ENCODE data around the gene ABCA3.

- no peak for TF ChIP-seq CTCF (IDR thresholded peaks at IDR 0.05)
- no peak for TF ChIP-seq POLR2AphosphoS5 (IDR thresholded peaks at IDR 0.05; ENCODE audit: low read depth, low read length)
- TF ChIP-seq TCF7L2 (IDR thresholded peaks at IDR 0.05; ENCODE audit: low read depth, low read length), result no peak
Measured at GRCh38 chr16:2299915-2300192, 40.7 kb downstream of the ABCA3 start.
